Skin epidermis (tissue), 12 donors: ENCODE results near the gene QRICH1.
A peak's percentile ranks its signal among the peaks of the same experiment; 100 is the strongest.

Experiments
- H3K27ac ChIP-seq, 21 experiments: fragments of 200-600 bp; sonication (generic) in 11 of 21; one replicate each; pipeline ENCODE4 v1.5.0; 2020; ENCODE audit warnings: mild to moderate bottlenecking in 3 of 21, inconsistent platforms in 2 of 21, moderate library complexity in 2 of 21
- H3K4me3 ChIP-seq, 7 experiments: fragments of 200-600 bp; sonication (generic) in 2 of 7; one replicate each; pipeline ENCODE4 v1.5.0; 2020; ENCODE audit warnings: inconsistent platforms in 2 of 7, mild to moderate bottlenecking in 2 of 7, moderate library complexity in 1 of 7

QRICH1 gene

DNA sequence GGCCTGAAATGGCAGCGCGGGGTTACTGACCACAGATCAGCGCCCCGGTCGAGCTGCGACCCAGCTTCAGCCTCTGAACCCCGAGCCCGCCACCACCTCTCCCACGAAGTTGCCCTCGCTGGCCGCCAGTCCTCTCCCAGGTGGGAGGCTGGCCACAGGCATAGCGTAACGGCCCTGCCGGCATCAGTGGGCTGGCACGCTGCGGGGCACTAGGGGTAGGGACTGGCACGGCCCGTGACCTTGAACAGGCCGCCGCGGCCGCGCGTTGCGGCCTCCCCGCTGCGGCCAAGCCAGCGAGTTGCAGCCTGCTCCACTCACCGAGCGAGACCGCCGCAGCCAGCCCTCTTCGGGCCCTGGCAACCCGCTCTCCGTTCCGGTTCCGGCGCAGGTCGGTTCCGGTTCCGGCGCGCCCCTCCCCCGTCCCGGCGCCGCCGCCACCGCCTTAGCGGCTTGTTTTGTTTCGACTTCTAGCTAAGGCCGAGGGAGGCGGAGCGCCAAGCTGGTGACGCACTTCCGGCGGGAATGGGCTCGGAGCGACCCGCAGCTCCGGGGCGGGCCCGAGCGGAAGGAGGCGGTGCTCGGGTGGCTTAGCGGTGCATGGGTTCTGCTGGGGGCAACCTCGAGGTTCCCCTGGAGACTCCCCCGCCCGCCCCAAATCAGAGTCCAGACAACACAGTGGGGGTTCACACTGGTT is 26.7 kb upstream of the QRICH1 start, which contains the start of gene USP19:
USP19 (minus strand) TSS at position 386 of the 694 bp plus-strand sequence. CDS start 1,678 bp downstream, outside the sequence.
- peak within 1 kb of the TSS; percentile 78 to 99 (median 96) for H3K27ac ChIP-seq

DNA sequence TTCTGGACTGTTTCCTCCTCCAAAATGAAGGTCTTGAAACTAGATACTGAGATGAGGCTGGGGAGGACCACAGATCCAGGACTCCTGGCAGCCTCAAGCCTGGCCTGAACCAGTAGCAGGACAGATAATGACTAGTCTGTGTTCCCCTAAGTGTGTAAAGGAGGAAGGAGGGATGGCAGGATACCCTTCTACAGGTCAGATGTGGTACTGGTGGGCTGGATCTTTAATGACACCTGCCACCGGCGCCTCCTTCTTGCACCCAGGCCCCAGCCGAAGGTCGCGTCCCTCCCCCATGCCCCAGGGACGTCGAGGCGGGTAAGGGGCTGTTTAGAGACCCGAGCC is 26.2 kb upstream of the QRICH1 start:
- Histone ChIP-seq H3K4me3 (peak overlapping the region; percentile 61 to 97 (median 78)), H3K27ac (peak overlapping the region; percentile 78 to 99 (median 96))

More for the DNA sequence above, 26.7 kb upstream of the QRICH1 start, which contains the start of gene USP19:
- H3K4me3 ChIP-seq: peak within 1 kb of the TSS; percentile 61 to 97 (median 78)

DNA sequence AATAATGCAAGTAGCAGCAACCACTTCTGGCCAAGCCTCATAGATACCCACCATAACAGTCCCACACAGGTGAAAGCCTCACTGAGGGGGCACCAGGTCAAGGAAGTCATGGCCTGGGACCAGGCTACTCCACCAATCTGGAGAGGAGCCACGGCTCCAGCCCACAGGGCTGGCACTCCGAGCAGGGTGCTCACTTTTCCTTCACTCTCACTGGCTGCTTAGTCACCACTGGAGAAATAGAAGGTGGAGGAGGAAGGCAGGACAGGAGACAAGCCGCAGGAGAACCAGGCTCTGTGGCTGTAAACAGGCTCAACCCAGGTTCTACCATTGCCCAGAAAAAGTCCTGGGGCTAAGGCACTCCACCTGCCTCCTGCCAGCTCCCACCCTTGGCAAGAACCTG is 25.6 kb upstream of the QRICH1 start:
- peak overlapping the region in 19 of 21 experiments; percentile 88 to 99 (median 97) for H3K27ac ChIP-seq
- H3K4me3 ChIP-seq: peak overlapping the region; percentile 61 to 97 (median 78)

DNA sequence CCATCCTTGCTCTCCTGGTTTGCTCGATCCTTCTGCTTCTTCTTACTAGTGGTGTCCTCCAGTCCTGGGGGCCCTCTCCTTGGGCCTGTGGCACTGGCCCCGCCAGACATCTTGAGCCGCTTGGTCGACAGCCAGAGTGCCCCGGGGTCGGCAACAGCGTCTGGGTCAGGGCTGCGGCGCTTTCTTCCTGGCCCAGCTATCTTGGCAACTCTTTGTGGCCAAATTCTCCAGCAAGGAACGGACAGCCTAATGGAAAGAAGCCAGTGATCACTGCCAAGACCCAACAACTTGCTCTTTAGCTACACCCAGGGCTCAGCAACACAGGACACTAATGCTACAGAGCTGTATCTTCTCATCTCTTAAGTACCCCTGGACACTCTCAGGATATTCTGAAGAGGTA is 25.2 kb upstream of the QRICH1 start:
- H3K27ac ChIP-seq: peak overlapping the region in 13 of 21 experiments; percentile 50 to 99 (median 97)
- H3K4me3 ChIP-seq: no peak overlapping the region

DNA sequence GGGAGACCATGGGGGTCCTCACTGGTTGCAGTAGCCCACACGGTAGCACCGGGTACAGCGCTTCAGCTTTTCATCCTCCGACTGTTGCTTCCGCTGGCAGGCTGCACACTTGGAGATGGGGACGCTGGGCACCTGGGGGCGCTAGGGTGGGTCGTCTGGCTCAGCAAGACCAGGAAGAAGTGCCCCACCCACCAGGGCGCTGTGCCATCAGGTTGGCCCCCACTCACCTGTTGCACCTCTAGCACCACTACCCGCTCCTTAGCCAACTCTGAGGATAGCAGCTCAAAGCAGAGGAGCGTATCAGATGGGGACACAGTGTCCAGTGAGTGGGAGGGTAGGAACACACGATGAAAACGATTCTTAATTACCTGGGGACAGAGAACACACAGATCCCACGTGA is 18.4 kb upstream of the QRICH1 start:
- Histone ChIP-seq H3K27ac (no peak overlapping the region), H3K4me3 (no peak overlapping the region)

DNA sequence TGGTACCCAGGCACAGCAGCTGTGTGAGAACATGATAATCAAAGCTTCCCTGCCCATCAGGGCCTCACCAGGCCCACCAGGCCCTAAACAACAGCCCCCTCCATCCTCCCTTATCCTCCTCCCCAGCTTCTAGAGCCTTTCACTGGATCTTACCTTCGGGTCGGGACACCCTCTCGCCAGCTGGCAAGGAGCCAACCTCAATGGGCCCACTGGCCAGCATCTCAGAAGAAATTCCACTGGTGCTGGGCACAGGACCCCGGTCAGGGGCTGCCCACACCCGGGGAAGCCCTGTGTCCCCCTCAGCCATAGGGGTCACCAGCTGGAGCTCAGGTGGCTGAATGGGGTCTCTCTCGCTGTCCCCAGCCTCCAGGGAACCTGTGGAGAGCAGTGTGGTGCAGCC is 17.5 kb upstream of the QRICH1 start:
- Histone ChIP-seq H3K4me3 (no peak overlapping the region), H3K27ac (no peak overlapping the region)

DNA sequence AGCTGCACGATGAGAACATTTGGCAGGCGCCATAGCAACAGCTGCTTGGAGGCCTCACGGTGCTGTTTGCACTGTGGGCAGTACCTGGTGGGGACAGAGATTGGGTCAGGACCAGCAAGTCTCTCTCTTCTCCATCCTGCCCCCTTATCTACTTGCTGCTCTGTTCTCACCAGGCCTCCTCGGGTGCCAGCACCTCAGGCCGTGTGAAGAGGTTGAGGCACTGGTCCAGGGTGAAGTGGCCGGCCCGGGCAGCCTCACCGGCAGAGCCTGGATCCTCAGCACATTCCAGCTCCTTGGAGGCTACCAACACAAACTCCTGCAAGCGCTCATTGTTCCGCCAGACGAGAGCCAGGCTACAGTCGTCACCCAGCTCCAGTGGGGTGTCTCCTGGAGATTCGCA is 16.9 kb upstream of the QRICH1 start:
- H3K27ac ChIP-seq: no peak overlapping the region
- no peak overlapping the region for H3K4me3 ChIP-seq

DNA sequence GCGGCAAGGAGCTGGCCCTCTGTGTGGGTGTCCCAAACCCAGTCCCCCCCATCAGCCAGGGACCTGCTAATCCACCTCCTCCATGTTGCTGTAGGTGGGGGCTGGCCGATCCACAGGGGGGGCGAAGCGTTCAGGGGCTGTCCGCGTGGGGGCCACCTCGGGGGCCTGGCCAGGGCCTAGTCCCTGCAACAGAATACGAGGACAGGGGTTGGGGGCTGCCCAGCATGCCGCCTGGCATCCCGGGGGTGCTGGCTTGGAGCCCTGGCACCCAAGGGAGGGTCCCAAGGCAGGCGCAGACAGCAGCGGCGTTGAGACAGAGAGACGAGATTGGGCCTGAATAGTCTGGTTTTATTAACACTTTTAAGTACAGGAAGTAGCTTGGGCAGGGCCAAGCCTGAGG is 14.5 kb upstream of the QRICH1 start:
- Histone ChIP-seq H3K27ac (no peak overlapping the region), H3K4me3 (no peak overlapping the region)

DNA sequence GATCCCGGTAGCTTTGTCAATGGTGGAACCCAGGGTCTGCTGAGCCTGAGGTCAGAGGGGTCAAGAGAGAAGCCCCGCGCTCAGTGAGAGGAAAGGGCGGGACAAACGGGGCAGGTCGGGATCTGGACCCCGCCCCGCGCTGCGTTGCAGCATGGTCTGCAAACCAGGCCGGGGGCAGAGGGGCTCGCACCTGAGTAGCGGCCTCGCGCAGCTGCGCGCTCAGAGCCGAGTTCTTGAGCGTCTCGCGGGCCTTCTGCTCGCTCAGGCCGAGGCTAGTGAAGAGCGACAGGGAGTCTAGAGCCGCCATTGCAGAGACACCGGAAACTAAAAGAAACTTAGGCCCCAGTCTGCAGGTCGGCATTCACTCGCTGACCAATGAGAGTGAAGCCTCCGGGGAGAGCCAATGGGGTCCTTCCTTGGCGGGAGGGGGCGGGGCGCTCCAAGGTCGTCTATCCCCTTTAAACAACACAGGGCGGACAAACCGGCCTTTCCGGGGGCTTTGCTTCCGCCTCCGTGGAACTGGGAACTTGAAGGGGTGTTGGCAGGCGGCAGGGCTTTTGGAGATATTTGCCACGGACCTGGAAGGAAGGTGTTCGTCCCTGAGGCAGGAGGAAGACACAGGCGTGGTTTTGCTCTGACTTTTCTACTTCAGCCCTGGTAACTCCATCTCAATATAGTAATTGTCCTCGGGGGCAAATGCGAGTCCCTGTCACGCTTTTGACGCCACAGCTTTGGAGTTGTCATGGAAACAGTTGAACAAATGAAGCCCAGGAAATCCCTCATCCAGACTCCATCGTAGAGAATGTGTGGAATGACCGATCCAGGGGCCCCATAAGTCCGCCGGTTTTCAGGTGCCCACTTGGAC is 10.8 kb upstream of the QRICH1 start, which contains the start of gene QARS1:
QARS1 (minus strand) TSS at position 331 of the 865 bp plus-strand sequence; CDS start at position 307, 24 bp downstream.
- peak within 1 kb of the TSS; percentile 64 to 97 (median 72) for H3K4me3 ChIP-seq
- H3K27ac ChIP-seq: peak within 1 kb of the TSS; percentile 74 to 99 (median 92)

DNA sequence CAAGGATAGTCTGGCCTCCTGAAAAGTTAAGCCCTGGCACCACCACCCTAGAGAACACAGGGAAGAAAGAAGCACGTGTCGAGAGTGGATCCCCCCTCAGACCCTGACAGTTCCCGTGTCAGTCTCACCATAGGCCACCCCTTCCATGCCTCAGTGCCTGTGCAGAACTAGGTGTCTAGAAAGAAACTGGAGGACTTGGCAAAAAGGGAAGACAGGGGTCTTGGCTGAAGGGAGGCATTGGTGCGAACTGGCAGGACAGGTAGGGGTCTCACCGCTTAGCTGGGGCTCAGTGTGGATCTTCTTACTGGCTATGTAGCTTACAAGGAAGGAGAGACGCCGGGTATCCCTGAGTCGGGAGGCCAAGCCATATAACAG is 10.2 kb upstream of the QRICH1 start:
- Histone ChIP-seq H3K27ac (peak overlapping the region; percentile 74 to 99 (median 92)), H3K4me3 (peak overlapping the region; percentile 64 to 97 (median 72))

DNA sequence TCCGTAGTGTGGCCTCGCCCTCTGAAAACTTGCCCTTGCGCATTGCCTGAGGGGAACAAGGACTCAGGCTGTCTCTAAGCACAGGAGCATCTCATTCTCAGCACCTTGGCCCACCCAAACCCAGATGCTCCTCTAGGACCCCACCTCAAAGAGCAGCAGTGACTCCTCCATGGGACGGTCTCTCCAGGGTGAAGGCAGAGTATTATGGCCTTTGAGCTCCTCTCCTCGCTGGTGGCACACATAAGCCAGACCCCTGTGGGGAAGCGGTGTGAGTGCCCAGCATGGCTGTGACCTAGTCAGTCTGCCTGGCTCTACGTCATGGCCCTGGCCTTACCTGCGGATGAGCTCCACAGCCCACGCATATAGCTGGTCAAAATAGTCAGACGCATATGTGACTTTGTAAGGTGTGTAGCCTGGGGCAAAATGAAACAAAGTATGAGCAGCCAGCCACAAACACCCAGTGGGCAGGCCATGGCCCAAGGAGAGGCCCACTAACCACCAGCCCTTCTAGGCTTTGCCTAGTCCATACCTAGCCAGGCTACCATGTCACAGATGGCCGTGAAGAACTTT is 6.3 kb upstream of the QRICH1 start:
- H3K27ac ChIP-seq: no peak overlapping the region

DNA sequence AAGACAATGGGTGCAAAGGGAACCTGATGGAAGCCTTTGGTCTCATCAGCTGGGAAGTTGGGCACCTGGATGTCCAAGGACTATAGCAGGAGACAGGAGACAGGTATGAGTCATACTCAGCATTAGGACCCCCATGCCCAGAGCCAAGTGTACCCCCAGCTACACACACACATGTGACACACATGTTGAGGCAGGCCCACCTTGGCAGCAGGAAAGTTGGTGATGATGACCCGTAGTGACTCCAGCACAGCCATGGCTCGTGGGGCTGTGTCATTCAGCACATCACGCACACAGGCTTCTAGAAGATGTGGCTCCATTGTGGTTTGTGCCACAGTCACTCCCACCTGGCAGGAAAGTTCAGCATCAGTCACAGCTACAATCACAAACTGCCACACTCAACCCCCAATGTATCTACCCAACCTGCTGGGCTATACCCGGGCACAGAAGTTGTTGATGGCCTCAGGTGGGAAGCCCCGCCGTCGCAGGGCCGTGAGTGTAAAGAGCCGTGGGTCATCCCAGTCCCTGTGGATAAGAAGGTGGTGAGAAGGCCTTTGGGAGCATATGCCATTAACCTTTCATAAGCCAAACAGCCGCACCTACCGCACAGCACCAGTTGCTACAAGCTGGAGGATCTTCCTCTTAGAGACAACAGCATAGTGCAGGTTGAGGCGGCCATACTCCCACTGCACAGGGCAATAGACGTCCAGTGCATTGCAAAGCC is 5.2 kb upstream of the QRICH1 start:
- Histone ChIP-seq H3K27ac (no peak overlapping the region), H3K4me3 (no peak overlapping the region)

More for the DNA sequence above, 6.3 kb upstream of the QRICH1 start:
- no peak overlapping the region for H3K4me3 ChIP-seq

DNA sequence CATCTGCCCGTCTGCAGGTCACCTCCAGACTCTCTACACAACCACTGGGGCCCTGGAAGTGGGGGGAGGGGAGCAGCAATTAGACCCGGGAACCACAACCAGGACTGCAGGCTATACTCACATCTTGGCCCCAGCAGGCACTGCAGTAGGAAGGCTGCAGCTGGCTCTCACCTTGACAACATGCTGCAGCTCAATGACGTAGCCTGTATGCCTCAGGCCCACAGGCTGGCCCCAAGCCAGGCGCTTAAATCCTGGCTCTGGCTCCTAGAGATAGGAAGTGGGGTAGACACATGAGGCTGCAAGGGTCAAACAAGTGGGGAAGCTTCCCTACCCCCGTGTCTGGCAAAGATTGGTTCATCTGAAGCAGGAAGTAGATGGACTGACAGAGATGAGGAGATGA is 4.6 kb upstream of the QRICH1 start:
- no peak overlapping the region for H3K4me3 ChIP-seq
- no peak overlapping the region for H3K27ac ChIP-seq

DNA sequence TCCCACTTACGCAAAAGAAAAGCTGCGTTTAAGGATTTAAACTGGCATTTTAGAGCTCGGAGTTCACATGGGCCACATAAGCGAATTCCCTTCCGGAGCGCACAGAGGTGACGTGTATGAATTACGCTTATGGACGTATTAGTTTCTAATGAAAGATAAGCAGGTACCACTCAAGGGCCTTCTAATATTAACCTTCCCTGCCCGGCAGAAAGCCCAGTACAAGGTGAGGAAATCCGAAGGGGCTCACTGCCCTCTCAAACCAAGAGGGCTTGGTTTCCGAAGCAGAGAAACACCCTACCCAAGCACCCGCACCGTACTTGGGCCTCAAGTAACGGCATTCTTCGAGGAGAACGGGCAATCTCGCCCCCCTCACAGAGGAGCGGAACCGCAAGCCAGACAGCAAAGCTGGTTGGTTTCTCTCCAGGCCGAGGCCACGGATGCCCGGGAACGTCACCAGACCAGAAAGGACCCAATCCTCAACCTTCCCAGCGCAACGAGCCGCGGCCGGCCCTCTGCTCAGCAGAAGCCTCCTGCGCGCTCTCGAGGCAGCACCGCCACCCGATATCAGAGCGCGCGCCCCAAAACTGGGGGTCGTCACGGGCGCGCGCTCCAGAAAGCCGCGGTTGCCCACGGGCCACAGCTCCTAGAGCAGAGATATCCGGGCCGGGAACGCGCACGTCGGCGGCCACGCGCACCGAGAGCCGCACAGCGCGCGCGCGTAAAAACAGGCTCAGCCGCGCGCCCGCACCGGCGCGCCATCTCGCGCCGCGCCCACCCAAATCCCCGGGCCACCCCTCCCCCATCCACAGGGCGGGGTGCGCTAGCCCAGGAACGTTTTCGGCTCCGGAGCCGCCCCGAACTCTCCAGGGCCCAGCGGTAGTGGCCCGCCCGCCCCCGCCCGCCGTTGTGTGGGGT is 676 bp downstream of the QRICH1 start:
- Histone ChIP-seq H3K27ac (peak overlapping the region; percentile 86 to 99 (median 97)), H3K4me3 (peak overlapping the region; percentile 85 to 100 (median 96))

DNA sequence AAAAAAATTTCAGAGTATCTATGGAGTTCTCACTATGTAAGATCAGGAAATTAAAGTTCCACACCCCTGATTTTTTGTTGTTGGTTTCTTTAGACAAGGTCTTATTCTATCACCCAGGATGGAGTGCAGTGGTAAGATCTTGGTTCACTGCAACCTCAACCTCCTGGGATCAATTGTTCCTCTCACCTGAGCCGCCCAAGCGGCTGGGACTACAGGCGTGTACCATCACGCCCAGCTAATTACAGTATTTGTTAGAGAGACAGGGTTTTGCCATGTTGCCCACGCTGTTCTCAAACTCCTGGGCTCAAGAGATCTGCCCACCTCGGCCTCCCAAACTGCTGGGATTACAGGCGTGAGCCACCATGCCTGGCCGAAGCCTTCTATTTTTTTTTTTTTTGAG is 12.4 kb downstream of the QRICH1 start:
- H3K27ac ChIP-seq: no peak overlapping the region
- H3K4me3 ChIP-seq: no peak overlapping the region

DNA sequence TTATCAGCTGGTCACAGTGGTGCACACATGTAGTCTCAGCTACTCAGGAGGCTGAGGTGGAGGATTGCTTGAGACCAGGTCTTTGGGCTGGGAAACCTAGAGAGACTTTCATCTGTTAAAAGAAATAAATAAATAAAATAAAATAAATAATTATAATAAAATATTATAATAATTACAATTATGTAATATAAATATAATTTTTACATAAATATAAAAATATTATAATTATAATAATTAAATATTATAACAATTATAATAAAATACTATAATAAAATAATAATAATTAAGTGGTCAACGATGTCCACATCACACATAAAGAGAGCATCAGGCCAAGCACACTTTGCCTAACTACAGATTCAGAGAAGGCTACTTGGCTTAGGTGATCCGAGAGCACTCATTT is 14.6 kb downstream of the QRICH1 start:
- H3K27ac ChIP-seq: no peak overlapping the region
- H3K4me3 ChIP-seq: no peak overlapping the region

DNA sequence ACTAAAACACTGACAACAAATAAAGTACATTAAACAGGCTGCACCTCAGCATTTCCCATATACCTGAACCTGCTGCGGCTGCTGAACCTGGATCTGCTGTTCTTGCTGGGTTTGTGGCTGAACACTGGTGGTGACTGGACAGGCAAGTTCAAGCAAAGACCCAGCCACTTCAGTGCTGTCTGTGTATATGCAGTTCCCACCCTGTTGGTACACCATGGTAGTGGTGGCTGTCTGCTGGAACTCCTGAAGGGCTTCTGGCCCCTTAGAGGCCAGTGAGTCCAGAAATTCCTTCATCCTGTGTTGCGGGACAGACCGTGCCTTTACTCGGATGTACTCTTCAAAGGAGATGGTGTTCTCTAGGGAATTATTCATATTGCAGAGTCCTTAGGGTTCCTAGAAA is 17.2 kb downstream of the QRICH1 start:
- H3K4me3 ChIP-seq: no peak overlapping the region
- no peak overlapping the region for H3K27ac ChIP-seq

DNA sequence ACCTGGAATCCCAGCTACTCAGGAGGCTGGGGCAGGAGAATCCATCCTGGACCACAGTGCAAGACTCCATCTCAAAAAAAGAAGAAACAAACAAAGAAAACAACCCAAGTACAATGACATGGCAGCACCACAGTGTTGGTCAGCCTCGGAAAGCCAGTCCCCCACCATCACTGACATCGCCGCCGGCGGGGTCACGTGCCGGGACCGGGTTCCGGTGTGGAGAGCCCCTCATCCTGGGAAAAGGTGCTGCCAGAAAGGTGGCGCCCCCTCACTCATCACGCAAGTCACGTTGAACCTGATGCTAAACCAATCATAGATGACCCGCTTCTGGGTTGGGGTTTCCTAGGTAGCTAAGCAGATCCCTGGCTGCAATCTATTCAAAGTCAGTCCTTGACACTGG is 17.8 kb downstream of the QRICH1 start:
- H3K27ac ChIP-seq: no peak overlapping the region
- H3K4me3 ChIP-seq: no peak overlapping the region

DNA sequence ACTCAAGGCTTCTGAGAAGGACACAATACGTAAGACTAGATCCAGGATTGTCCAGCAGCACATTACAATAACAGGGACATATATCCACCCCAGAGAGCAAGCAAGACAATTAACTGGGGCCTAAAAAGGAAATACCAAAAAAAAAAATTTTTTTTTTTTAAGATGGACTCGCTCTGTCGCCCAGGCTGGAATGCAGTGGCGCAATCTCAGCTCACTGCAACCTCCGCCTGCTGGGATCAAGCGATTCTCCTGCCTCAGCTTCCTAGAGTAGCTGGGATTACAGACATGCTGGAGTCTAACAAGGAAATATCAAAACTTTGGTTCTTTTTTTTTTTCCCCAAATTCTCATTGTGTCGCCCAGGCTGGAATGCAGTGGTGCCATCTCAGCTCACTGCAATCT is 35.9 kb downstream of the QRICH1 start:
- Histone ChIP-seq H3K4me3 (no peak overlapping the region), H3K27ac (no peak overlapping the region)
